GM21381 (cell line): ENCODE measurements around the gene PRKCE.
A peak's percentile ranks its signal among the peaks of the same experiment; 100 is the strongest.

Source experiments
- ATAC-seq: cut with Tn5 transposase; IDR thresholded peaks from one replicate; pipeline ENCODE4 v1.9.1; 2021; ENCODE audit warnings: mild to moderate bottlenecking, moderate library complexity; ENCODE audit not compliant: unreplicated experiment

PRKCE gene

GRCh38 chr2:46003903-46004473 is 352.5 kb downstream of the PRKCE start:
- ATAC-seq, result no peak

- ATAC-seq, result no peak
Measured at GRCh38 chr2:46006473-46007025, 355.1 kb downstream of the PRKCE start.

GRCh38 chr2:46007412-46007811 is 355.9 kb downstream of the PRKCE start:
- no peak for ATAC-seq

GRCh38 chr2:46008091-46008870 is 356.8 kb downstream of the PRKCE start:
- ATAC-seq, result no peak

- peak; percentile 51 for ATAC-seq
Measured at GRCh38 chr2:46009315-46009714, 357.8 kb downstream of the PRKCE start.

GRCh38 chr2:46009772-46010171 is 358.3 kb downstream of the PRKCE start:
- no peak for ATAC-seq

- no peak for ATAC-seq
Measured at GRCh38 chr2:46010223-46010924, 358.9 kb downstream of the PRKCE start.

GRCh38 chr2:46010925-46011490 is 359.5 kb downstream of the PRKCE start:
- ATAC-seq, result no peak

- ATAC-seq, result no peak
Measured at GRCh38 chr2:46012618-46013240, 361.3 kb downstream of the PRKCE start.

- ATAC-seq, result no peak
Measured at GRCh38 chr2:46013726-46014125, 362.3 kb downstream of the PRKCE start.

- ATAC-seq, result no peak
Measured at GRCh38 chr2:46014911-46015654, 363.6 kb downstream of the PRKCE start.

GRCh38 chr2:46015671-46016070 is 364.2 kb downstream of the PRKCE start:
- no peak for ATAC-seq

- ATAC-seq, result no peak
Measured at GRCh38 chr2:46016091-46016490, 364.6 kb downstream of the PRKCE start.

- ATAC-seq, result no peak
Measured at GRCh38 chr2:46018773-46019591, 367.5 kb downstream of the PRKCE start.

- ATAC-seq, result no peak
Measured at GRCh38 chr2:46020416-46020815, 368.9 kb downstream of the PRKCE start.

GRCh38 chr2:46023165-46023854 is 371.8 kb downstream of the PRKCE start:
- no peak for ATAC-seq

GRCh38 chr2:46024146-46024779 is 372.8 kb downstream of the PRKCE start:
- no peak for ATAC-seq

GRCh38 chr2:46025081-46025480 is 373.6 kb downstream of the PRKCE start:
- no peak for ATAC-seq
